ENCODE results near the gene BLTP2.
"Not testable (repeated sequence)": the region's sequence is repeated elsewhere in the genome, so short reads cannot be mapped to it uniquely, and the experiment has no call there.

The BLTP2 gene

DNA sequence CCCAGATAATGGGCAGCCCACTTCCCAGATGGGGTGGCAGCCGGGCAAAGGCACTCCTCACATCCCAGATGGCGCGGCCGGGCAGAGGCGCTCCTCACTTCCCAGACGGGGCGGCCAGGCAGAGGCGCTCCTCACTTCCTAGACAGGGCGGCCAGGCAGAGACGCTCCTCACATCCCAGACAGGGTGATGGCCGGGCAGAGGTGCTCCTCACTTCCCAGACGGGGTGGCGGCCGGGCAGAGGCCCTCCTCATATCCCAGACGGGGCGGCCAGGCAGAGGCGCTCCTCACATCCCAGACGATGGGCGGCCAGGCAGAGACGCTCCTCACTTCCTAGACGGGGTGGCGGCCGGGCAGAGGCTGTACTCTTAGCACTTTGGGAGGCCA is 14.5 kb upstream of the BLTP2 start:
- Mint-ChIP-seq H3K4me1 (peaks cover 42% of the 10 kb centered on the region), H3K4me3 (peak overlapping the region; percentile 50 to 97), H3K27ac (peak overlapping the region in 1 of 2 donors; percentile 89)
- H3K9me3 Mint-ChIP-seq, DNase-seq, ATAC-seq, H3K27me3 Mint-ChIP-seq: not testable (repeated sequence)

DNA sequence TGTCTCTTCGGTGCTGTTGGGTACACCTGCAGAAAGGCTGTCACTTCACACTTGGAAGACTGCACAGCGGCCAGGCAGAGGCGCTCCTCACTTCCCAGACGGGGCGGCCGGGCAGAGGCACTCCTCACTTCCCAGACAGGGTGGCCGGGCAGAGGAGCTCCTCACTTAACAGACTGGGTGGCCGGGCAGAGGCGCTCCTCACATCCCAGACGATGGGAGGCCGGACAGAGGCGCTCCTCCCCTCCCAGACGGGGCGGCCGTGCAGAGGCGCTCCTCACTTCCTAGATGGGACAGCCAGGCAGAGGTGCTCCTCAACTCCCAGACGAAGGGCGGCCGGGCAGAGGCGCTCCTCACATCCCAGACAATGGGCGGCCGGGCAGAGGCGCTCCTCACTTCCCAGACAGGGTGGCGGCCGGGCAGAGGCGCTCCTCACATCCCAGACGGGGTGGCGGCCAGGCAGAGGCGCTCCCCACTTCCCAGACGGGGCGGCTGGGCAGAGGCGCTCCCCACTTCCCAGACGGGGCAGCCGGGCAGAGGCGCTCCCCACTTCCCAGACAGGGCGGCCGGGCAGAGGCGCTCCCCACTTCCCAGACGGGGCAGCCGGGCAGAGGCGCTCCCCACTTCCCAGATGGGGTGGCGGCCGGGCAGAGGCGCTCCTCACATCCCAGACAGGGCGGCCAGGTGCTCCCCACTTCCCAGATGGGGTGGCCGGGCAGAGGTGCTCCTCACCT is 14.0 kb upstream of the BLTP2 start:
- H3K4me3 Mint-ChIP-seq, DNase-seq, ATAC-seq, H3K27me3 Mint-ChIP-seq, H3K9me3 Mint-ChIP-seq: not testable (repeated sequence)
- Mint-ChIP-seq H3K4me1 (peaks cover 37% of the 10 kb centered on the region), H3K27ac (peak overlapping the region in 1 of 2 donors; percentile 89)

DNA sequence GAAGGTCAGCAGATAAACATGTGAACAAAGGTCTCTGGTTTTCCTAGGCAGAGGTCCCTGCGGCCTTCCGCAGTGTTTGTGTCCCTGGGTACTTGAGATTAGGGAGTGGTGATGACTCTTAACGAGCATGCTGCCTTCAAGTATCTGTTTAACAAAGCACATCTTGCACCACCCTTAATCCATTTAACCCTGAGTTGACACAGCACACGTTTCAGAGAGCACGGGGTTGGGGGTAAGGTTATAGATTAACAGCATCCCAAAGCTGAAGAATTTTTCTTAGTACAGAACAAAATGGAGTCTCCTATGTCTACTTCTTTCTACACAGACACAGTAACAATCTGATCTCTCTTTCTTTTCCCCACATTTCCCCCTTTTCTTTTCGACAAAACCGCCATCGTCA is 13.4 kb upstream of the BLTP2 start:
- Mint-ChIP-seq H3K27ac (peak overlapping the region in 1 of 2 donors; percentile 19), H3K4me1 (peaks cover 31% of the 10 kb centered on the region)
- not testable (repeated sequence) for H3K9me3 Mint-ChIP-seq, ATAC-seq, H3K4me3 Mint-ChIP-seq, DNase-seq, H3K27me3 Mint-ChIP-seq

DNA sequence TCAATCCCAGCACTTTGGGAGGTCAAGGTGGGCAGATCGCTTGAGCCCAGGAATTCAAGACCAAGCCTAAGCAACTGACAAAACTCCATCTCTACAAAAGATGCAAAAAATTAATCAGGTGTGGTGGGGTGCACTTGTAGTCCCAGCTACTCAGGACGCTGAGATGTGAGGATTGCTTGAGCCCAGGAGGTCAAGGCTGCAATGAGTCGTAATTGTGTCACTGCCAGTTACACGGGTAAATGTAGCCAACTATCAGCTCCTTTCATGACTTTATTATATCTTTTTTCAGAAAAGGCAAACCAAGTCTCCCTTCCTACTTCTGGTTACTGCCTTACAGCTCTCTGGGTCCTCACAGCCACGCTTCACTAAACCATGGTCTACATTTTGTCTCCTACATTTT is 12.8 kb upstream of the BLTP2 start:
- no peak overlapping the region for H3K4me3 Mint-ChIP-seq
- H3K27ac Mint-ChIP-seq: no peak overlapping the region
- ATAC-seq (no peak), DNase-seq (no peak)
- H3K27me3 Mint-ChIP-seq: no peaks in the 10 kb centered on the region
- peaks cover 25% of the 10 kb centered on the region for H3K4me1 Mint-ChIP-seq
- no peaks in the 10 kb centered on the region for H3K9me3 Mint-ChIP-seq

DNA sequence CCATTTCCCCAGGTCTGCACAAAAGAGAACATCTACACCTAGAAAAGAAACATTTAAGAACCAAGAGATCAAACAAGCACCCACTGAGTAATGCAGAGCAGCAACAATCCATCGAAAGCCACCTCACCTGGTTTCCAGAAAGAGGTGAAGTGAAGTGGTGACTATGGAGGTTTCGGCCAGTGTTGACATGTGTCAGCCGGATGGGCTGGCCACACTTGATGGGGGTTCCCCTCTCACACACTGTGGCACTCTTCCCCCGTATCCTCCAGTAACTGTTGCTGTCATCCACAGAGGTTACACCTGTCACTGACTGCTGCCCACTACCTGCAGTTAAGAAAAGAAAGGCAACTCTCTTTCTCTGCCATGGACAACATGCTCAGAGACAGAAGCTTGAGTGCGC is 10.2 kb upstream of the BLTP2 start:
- DNase-seq (no peak), ATAC-seq (no peak)
- Mint-ChIP-seq H3K4me3 (no peak overlapping the region), H3K9me3 (no peaks in the 10 kb centered on the region), H3K4me1 (peaks cover 14% of the 10 kb centered on the region), H3K27me3 (no peaks in the 10 kb centered on the region), H3K27ac (no peak overlapping the region)

DNA sequence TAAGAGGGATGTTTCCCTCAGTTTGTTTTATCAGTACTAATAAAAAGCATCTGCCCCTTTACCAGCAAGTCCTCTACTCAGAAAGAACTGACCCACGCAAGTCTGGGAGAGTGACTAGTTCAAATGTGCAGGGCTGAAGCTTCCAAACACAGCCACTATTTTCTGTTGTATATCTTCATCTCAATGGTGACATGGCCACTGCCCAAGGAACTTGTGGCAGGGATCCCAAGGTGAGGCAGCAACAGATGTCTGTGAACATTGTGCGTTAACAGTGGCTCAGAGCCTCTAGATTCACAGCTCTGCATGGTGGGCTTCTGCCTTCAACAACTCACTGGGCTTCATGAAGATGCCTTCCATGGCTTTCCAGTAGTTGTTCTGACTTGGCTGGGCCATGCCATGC is 3.7 kb upstream of the BLTP2 start:
- ATAC-seq (no peak), DNase-seq (no peak)
- peaks cover 26% of the 10 kb centered on the region for H3K4me1 Mint-ChIP-seq
- H3K27ac Mint-ChIP-seq: no peak overlapping the region
- H3K4me3 Mint-ChIP-seq: no peak overlapping the region
- no peaks in the 10 kb centered on the region for H3K27me3 Mint-ChIP-seq
- no peaks in the 10 kb centered on the region for H3K9me3 Mint-ChIP-seq

DNA sequence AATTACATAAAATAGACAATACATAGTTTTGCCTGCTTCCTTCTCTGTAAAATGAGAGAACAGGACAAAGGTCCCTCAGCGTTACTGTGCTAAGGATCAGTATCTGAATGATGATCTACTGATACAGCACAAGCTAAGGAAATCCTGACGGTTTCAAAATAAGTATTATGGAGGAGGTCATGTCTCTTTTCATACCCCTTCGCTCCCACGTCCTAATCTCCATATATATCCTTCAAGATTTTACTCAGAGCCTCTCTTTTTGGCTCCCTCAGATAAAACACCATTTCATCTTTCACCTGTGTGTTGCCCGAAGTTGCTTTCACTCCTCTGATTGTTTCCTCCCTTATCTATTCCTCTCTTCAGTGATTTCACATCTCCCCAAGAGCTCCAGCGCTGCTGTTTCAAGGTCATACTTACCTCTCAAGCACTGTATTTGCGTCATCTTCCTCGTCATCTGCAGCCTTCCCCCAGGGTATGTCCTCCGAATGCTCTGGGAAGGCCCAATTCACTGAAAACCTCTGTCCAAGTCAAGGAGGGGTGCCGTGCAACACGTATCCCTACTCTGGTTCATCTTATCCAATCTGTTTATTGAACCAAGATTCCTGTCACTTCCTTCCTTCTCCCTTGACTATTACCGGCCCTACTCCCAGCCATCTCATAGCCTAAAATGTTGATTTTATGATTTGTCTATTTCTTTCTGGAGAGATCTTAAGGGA is 1.2 kb upstream of the BLTP2 start:
- Mint-ChIP-seq H3K4me1 (peaks cover 44% of the 10 kb centered on the region), H3K27me3 (no peaks in the 10 kb centered on the region), H3K4me3 (peak overlapping the region; percentile 87 to 99), H3K27ac (peak overlapping the region; percentile 15 to 91), H3K9me3 (no peaks in the 10 kb centered on the region)
- ATAC-seq (no peak), DNase-seq (peak in 1 of 2 donors; percentile 3)

DNA sequence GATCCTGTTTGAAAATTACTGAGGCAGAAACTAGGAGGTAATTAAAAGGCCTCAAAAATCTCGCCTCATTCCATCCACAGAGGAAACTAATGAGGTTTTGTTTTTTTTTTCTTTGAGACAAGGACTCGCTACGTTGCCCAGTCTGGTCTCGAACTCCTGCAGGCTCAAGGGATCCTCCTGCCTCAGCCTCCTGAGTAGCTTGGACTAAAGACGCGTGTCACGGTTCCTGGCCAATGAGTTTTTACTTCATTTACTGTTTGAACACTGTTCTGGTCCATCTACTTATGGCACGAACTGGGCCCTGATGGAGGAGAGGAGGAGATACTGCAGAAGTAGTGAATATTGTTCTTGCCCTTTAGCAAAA is 600 bp upstream of the BLTP2 start:
- no peak for DNase-seq
- H3K27me3 Mint-ChIP-seq: no peaks in the 10 kb centered on the region
- H3K27ac Mint-ChIP-seq: peak overlapping the region; percentile 78 to 84
- peak; percentile 1 for ATAC-seq
- peaks cover 44% of the 10 kb centered on the region for H3K4me1 Mint-ChIP-seq
- no peaks in the 10 kb centered on the region for H3K9me3 Mint-ChIP-seq
- peak overlapping the region; percentile 87 to 99 for H3K4me3 Mint-ChIP-seq

DNA sequence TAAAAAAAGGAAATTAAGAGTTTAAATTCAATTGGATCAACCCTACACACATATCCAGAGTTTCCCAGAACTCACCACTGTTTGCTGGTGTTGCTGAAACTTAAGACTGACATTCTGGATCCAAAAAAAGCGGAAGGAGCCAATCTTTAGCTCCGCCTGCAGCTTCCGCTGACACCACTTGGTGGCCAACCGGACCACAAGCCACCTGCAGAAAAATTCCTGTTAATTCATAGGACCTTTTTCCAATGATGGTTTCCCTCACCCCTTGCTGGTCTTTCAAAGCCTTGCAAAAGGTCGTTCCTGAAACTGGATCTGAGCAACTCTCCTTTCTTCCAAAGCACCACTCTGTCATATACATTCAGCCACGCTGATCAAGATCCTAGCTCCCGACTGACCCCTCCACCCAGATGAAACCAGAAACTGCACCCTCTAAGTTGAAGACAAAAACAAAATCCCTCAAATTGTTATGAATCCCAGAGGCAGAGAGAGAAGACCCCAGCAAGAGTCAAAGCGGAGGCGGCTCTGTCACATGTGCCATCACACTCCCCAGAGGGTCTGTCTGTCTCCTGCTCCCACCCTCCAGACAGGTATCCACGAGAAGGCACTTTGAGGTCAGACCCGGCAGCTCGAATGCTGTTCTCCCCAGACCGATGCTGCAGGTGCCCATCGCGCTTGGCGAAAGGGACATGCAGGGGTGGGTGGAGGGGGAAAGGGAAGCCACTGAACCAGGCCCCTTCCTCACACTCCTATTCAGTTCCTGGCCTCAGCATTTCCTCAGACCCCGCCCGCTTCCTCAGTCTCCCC is 773 bp downstream of the BLTP2 start:
- Mint-ChIP-seq H3K4me1 (peaks cover 50% of the 10 kb centered on the region), H3K9me3 (no peaks in the 10 kb centered on the region), H3K4me3 (peak overlapping the region; percentile 87 to 99), H3K27me3 (no peaks in the 10 kb centered on the region), H3K27ac (peak overlapping the region; percentile 92 to 97)
- ATAC-seq (peak; percentile 5), DNase-seq (peak; percentile 25 to 27)

DNA sequence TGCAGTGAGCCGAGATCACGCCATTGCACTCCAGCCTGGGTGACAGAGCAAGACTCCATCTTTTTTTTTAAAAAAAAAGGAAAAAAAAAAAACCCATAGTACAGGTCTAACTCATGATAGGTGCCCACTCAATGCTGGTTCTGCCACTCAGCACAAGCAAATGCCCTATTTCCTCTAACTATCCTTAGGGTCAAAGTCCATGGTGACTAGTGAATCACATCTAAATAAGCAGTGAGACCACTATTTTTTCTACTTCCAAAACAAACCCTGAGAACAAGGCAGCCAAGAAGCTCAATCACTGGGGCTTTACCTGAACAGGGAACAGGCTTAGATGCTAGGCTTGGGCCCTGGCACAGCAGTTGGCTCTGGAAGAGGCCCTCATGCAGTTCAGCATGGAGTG is 3.4 kb downstream of the BLTP2 start:
- DNase-seq (no peak), ATAC-seq (no peak)
- Mint-ChIP-seq H3K27ac (no peak overlapping the region), H3K9me3 (no peaks in the 10 kb centered on the region), H3K4me3 (no peak overlapping the region), H3K4me1 (peaks cover 50% of the 10 kb centered on the region), H3K27me3 (no peaks in the 10 kb centered on the region)

DNA sequence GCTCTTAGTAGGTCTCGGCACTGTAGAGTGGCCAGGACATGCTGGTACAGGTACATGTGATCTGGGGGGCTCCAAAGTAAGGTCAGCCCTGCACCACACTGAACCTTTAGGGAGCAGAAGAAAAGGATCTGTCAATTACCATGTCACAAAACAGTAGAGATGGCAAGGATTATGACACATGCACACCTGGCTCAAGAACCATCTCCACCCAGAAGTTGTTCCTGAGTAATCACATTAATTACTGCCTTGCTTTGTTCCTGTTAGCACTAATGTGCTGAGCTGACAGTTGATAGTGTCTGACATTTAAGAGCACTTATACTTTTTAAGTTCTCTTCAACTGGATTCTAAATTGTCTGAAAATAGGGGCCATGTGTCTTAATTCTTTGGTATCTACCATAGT is 9.5 kb downstream of the BLTP2 start:
- ATAC-seq (no peak), DNase-seq (no peak)
- Mint-ChIP-seq H3K9me3 (no peaks in the 10 kb centered on the region), H3K27ac (no peak overlapping the region), H3K27me3 (no peaks in the 10 kb centered on the region), H3K4me1 (peaks cover 27% of the 10 kb centered on the region), H3K4me3 (no peak overlapping the region)

DNA sequence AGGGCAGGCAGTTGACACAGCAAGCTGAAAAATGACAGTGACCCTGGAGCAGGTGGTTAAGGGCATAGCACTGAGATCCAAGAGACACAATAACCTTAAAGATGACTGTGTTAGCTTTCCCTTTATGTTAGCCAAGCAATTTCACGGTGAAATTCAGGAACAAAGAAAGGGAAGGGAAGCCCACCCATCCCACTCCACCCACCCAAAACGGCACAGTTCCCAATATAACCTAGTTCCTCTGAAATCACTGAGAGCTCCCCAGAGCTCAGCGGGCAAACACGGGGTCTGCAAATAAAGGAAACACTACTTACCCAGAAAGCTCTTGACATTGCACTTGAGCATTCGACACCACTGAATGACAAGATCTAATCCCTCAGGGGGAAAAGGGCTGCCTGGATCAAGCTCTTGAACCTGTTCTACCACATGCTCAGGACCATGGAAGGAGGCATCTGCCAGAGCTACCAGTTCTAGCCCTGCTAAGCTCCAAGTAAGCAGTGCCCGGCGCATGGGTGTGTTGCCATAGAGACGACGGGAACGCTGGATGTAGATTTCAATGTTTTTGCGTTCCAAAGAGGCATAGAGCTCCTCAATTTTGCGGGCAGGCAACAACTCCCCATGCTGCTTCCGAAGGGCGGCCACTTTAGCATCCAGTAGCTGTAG is 10.6 kb downstream of the BLTP2 start:
- ATAC-seq (no peak), DNase-seq (no peak)
- Mint-ChIP-seq H3K4me3 (no peak overlapping the region), H3K9me3 (no peaks in the 10 kb centered on the region), H3K27me3 (no peaks in the 10 kb centered on the region), H3K27ac (no peak overlapping the region), H3K4me1 (peaks cover 23% of the 10 kb centered on the region)

DNA sequence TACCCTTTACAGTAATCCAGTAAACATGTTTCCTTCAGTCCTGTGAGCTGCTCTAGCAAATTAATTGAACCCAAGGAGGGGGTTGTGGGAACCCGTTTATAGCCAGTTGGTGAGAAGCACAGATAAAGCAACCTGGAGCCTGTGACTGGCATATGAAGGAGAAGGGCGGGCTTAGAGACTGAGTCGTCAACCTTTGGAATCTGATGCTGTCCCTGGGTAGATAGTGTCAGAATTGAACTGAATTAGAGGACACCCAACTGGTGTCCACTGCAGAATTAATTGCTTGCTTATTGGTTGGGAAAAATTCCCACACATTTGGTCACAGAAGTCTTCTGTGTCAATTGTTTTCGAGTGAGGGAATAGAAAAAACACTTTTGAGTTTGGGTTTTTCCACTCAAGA is 18.1 kb downstream of the BLTP2 start:
- Mint-ChIP-seq H3K9me3 (no peaks in the 10 kb centered on the region), H3K4me3 (no peak overlapping the region), H3K27ac (no peak overlapping the region), H3K4me1 (no peaks in the 10 kb centered on the region), H3K27me3 (no peaks in the 10 kb centered on the region)
- ATAC-seq: no peak
- no peak for DNase-seq

DNA sequence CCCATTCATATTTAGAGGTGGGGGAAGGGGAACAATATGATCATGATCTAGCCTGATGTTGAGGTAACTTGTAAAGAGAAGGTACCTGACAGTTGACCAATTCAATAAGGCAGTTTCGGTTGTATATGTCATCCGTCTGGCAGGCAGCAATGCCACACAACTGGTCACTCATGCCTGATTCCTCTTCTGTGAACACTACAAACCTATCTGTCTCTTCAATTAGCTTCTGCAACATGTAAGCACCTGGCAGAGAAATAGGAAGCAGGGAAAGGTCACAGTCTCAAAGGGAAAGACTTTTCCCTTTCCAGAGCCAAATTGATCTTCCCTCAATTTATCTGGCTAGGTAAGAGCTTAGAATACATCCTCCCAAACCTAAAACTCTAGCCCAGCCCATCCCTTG is 20.8 kb downstream of the BLTP2 start:
- no peaks in the 10 kb centered on the region for H3K9me3 Mint-ChIP-seq
- H3K4me1 Mint-ChIP-seq: no peaks in the 10 kb centered on the region
- no peak for DNase-seq
- no peak for ATAC-seq
- H3K4me3 Mint-ChIP-seq: no peak overlapping the region
- H3K27ac Mint-ChIP-seq: peak overlapping the region in 1 of 2 donors; percentile 2
- no peaks in the 10 kb centered on the region for H3K27me3 Mint-ChIP-seq

DNA sequence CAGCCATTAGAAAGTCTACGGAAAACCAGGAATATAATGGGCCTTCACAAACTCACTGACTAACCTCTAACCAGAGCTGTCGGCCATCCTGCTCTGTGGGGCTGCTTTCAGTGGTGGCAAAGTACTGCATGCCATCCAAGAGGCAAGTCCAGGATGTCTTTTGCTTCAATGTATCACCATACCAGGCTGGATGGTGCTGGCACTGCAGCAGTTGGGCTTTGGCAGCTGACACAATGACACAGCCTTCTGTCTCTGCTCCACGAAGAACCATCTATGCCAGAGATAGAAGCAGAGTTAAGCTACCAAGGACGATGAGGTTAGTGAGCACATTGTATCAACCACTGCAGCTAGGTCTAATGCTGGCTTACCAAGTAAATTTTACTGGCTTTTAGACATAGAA is 21.3 kb downstream of the BLTP2 start:
- no peak overlapping the region for H3K27ac Mint-ChIP-seq
- H3K4me3 Mint-ChIP-seq: no peak overlapping the region
- ATAC-seq (no peak), DNase-seq (no peak)
- no peaks in the 10 kb centered on the region for H3K9me3 Mint-ChIP-seq
- no peaks in the 10 kb centered on the region for H3K4me1 Mint-ChIP-seq
- H3K27me3 Mint-ChIP-seq: no peaks in the 10 kb centered on the region
